Coronary artery (tissue), 2 donors: ENCODE data around the gene LINC01488.

ENCODE experiments used
- DNase-seq: peaks from one replicate; pipeline ENCODE4 v3.0.0-alpha.2; 2017; ENCODE audit warnings: low spot score
- H3K27ac ChIP-seq, 2 donors: fragments of 200-600 bp; sonication (generic); one replicate each; pipeline ENCODE4 v1.5.1; 2016 to 2019
- H3K4me3 ChIP-seq: fragments of 200-600 bp; sonication (generic); 2 replicates; pipeline ENCODE4 v1.5.1; 2016; ENCODE audit warnings: mild to moderate bottlenecking, moderate library complexity
- TF ChIP-seq, protein P1 (sequence below): fragments of 200-600 bp; sonication (generic); IDR thresholded peaks from one replicate; pipeline ENCODE4 v1.5.1; 2019; ENCODE audit warnings: antibody characterized with exemption

Gene LINC01488

DNA sequence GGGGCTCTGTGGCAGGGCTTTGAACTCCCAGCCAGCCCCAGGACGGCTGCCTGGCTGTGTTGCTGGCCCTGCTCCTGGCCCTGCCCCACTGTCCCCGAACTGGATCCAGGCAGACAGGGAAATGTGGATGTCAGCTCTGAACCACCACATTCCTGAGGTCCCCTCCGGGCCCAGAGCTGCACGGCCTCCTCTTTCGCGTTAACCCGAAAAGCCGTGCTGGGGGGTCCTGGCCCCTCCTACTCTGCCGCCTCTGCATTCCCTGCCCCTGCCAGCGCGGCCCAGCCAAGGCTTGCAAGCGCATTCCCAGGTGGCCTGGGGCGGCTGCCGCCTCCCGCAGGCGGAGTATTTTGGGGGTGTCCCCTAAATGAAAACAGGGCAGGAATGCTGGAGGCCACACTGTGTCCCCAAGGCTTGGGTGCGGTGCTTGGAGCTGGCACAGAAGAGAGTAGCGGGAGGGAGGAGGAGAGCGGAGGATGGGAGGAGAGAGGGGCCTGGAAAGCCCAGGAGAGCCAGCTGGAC is 5.4 kb downstream of the LINC01488 start:
- H3K27ac ChIP-seq: peak overlapping the region; percentile 59 to 85
- TF ChIP-seq, protein P1, sequence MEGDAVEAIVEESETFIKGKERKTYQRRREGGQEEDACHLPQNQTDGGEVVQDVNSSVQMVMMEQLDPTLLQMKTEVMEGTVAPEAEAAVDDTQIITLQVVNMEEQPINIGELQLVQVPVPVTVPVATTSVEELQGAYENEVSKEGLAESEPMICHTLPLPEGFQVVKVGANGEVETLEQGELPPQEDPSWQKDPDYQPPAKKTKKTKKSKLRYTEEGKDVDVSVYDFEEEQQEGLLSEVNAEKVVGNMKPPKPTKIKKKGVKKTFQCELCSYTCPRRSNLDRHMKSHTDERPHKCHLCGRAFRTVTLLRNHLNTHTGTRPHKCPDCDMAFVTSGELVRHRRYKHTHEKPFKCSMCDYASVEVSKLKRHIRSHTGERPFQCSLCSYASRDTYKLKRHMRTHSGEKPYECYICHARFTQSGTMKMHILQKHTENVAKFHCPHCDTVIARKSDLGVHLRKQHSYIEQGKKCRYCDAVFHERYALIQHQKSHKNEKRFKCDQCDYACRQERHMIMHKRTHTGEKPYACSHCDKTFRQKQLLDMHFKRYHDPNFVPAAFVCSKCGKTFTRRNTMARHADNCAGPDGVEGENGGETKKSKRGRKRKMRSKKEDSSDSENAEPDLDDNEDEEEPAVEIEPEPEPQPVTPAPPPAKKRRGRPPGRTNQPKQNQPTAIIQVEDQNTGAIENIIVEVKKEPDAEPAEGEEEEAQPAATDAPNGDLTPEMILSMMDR: no peak

DNA sequence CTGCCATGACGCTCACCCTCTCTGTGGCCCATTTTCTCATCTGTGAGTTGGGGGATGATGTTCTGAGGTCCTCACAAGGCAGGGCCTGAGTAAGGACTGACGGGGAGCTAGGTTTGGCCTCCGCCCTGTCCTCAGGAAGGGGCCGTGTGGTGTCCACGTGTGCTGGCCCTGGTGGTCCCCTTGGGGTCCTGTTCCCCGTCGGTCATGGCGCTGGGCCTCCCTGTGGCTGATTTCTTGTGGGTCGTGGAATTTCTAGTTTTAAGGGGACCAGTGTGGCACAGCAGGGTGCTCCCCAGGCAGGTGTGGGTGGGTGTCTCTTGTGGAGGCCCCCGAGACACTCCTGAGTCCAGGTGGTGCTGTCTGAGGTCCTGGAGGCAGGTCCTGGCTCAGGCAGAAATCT is 5.9 kb downstream of the LINC01488 start:
- TF ChIP-seq, protein P1: no peak
- no peak overlapping the region for H3K4me3 ChIP-seq
- DNase-seq: no peak
- H3K27ac ChIP-seq: peak overlapping the region; percentile 59 to 85

More for the DNA sequence above, 5.4 kb downstream of the LINC01488 start:
- DNase-seq: no peak
- H3K4me3 ChIP-seq: peak overlapping the region; percentile 6

DNA sequence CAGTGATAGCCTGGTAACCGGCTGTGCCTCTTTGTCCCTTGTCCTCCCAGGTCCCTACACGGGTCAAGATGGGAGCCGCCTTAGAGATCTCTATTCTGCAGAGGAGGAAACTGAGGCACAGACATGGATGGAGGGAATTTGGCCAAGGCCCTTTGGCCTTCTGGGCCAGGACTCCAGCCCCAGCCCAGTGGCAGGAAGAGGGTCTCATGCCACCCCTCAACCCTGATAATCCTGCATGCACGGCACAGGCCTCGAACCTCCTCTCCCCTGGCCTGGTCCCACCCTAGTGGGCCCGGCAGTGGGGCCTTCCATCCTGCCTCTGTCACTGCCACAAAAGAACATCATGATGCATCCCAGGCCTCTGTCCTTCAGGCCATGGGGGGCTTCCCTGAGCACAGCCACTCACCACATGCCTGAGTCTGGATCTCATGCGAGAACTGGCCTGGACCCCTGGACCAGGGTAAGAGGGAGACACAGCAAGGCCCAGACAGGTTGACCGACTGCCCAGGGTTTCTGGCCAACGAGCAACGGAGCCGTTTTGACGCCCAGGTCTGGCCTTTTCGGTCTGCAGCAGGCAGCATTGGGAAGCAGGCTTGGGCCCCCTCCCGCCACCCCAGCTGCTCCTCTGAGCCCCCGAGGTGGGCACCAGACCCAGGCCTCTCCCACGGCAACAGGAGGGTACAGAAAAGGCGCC is 6.5 kb downstream of the LINC01488 start:
- Histone ChIP-seq H3K4me3 (no peak overlapping the region), H3K27ac (peak overlapping the region; percentile 59 to 85)
- TF ChIP-seq, protein P1: no peak
- DNase-seq: no peak

DNA sequence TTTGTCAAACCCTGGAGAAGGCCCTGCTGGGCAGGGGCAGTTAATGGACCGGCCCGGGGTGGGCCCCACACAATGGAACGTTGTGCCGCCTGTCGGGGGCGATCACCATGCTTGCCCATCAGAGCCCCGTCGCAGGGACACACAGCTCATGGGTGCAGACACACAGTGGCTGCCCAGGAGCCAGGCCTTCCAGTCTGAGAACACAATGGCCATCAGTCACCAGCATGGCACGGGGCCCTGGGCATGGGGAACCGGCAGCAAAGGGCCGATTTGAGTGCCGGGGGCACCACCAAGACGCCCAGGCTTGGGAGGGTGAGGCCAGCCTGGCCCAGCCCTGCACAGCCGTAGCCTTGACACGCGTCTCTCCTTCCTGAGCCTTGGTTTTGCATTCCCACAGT is 7.1 kb downstream of the LINC01488 start:
- TF ChIP-seq, protein P1: no peak
- DNase-seq: no peak
- no peak overlapping the region for H3K4me3 ChIP-seq
- peak overlapping the region; percentile 63 to 85 for H3K27ac ChIP-seq

DNA sequence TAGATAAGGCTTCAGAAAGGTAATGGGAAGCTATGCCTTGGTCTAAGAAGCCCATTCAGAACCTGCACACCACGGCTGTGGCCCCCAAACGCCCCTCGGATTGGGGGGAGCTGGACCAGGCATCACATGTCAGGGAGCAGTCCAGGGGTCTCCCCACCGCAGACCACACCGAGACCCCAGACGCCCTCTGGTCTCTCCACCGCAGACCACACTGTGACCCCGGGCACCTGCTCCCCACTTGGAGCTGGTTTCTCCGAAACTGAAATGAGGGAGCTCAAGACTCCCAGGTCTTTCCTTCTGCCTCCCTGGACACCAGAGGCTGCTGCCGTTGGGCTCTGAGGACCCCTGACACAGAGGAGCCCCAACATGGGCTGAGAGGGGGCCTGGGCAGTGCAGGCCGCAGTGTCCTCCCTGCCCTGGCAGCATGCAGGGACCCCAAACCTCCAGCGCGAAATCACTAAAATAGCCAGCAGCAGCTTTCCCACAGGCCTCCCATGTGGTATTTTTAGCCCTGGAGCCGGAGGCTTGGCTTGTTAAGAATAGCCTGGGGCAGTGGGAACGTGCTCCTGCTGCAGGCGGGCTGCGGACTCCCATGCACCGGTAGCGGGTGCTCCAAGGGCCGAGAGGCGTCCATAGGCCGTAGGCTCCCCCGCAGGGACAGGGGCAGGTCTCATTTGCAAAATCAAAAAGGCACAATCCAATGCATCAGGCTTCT is 7.7 kb downstream of the LINC01488 start:
- TF ChIP-seq, protein P1: no peak
- DNase-seq: no peak
- peak overlapping the region; percentile 63 to 85 for H3K27ac ChIP-seq
- H3K4me3 ChIP-seq: no peak overlapping the region

DNA sequence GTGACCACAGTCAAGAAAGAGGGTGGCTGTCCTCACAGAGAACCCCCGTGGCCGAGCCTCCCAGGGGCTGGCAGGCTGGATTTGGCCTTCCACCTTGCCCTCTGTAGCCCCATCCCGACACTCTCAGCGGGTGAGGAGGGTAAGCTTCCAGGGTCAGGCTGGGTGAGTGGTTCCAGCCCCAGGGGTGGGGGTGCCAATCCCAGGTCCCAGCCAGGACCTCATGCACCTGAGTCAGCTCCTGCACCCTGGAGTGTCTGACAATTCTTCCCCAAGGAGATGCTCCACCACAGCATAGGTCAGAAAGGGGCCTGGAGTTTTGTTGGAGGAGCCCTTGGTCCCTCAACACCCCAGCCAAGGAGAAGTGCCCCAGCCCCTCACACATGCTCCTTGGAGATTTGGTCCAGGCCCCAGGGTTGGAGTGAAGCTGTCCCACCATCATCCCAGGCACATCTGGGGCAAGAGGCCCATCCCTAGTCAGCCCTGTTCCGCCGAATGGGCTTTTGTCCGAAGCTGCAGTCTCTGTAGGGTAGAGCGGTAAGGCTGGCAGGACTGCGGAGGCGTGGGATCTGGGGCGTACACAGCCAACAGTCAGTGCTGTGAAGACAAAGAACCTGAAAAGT is 8.4 kb downstream of the LINC01488 start:
- no peak overlapping the region for H3K4me3 ChIP-seq
- TF ChIP-seq, protein P1: no peak
- peak overlapping the region in 1 of 2 donors; percentile 85 for H3K27ac ChIP-seq
- no peak for DNase-seq
